GM23248 (cell line): Measurements from ENCODE around the gene TMEM248. TPM values are rescaled to one million over a fixed set of nuclear protein-coding genes. Genes with fewer than 3 reads are reported as not detected.

Source experiments
- DNase-seq: peaks from one replicate; pipeline ENCODE4 v3.0.0-alpha.2; 2015
- H2AFZ ChIP-seq: fragments of 200-600 bp; sonication (generic); 2 replicates; pipeline ENCODE4 v1.6.1; 2016; ENCODE audit warnings: antibody characterized with exemption
- H3F3A ChIP-seq: fragments of 200-600 bp; sonication (generic); 2 replicates; pipeline ENCODE4 v1.6.1; 2016; ENCODE audit warnings: mild to moderate bottlenecking, antibody characterized with exemption, mixed run types; ENCODE audit not compliant: insufficient read depth
- H3K27ac ChIP-seq: fragments of 200-600 bp; sonication (generic); 2 replicates; pipeline ENCODE4 v1.5.1; 2016; ENCODE audit warnings: mild to moderate bottlenecking
- H3K27me3 ChIP-seq: fragments of 200-600 bp; sonication (generic); replicated peaks from 2 replicates; pipeline ENCODE4 v1.6.1; 2016; ENCODE audit warnings: mild to moderate bottlenecking; ENCODE audit not compliant: insufficient read depth
- H3K36me3 ChIP-seq: fragments of 200-600 bp; sonication (generic); 2 replicates; pipeline ENCODE4 v1.6.1; 2016; ENCODE audit warnings: low read depth, mild to moderate bottlenecking
- H3K4me1 ChIP-seq: fragments of 200-600 bp; sonication (generic); 2 replicates; pipeline ENCODE4 v1.6.1; 2016; ENCODE audit warnings: mild to moderate bottlenecking; ENCODE audit not compliant: insufficient read depth
- H3K4me2 ChIP-seq: fragments of 200-600 bp; sonication (generic); one replicate; pipeline ENCODE4 v1.6.1; 2016; ENCODE audit warnings: mild to moderate bottlenecking; ENCODE audit not compliant: unreplicated experiment
- H3K4me3 ChIP-seq: fragments of 200-600 bp; sonication (generic); 2 replicates; pipeline ENCODE4 v1.5.1; 2016; ENCODE audit warnings: mild to moderate bottlenecking
- H3K79me2 ChIP-seq: fragments of 200-600 bp; sonication (generic); 2 replicates; pipeline ENCODE4 v1.6.1; 2016; ENCODE audit warnings: mild to moderate bottlenecking; ENCODE audit not compliant: insufficient read depth
- H3K9ac ChIP-seq: fragments of 200-600 bp; sonication (generic); 2 replicates; pipeline ENCODE4 v1.6.1; 2016; ENCODE audit warnings: mild to moderate bottlenecking
- H3K9me2 ChIP-seq: fragments of 200-600 bp; sonication (generic); 2 replicates; pipeline ENCODE4 v1.6.1; 2016; ENCODE audit warnings: mixed run types, mild to moderate bottlenecking, moderate library complexity; ENCODE audit not compliant: insufficient read depth
- H3K9me3 ChIP-seq: fragments of 200-600 bp; sonication (generic); one replicate; pipeline ENCODE4 v1.6.1; 2017; ENCODE audit warnings: low read depth
- H4K20me1 ChIP-seq: fragments of 200-600 bp; sonication (generic); 2 replicates; pipeline ENCODE4 v1.6.0; 2016; ENCODE audit not compliant: insufficient read depth
- EZH2 ChIP-seq: fragments of 200-600 bp; sonication (generic); IDR thresholded peaks from 2 replicates; pipeline ENCODE4 v1.6.1; 2018; ENCODE audit warnings: antibody characterized with exemption, mild to moderate bottlenecking; ENCODE audit not compliant: insufficient read depth, poor library complexity, severe bottlenecking
- EZH2phosphoT487 ChIP-seq: fragments of 200-600 bp; sonication (generic); IDR thresholded peaks from 2 replicates; pipeline ENCODE4 v1.6.1; 2018; ENCODE audit warnings: antibody characterized with exemption, moderate library complexity, mild to moderate bottlenecking, low read depth; ENCODE audit not compliant: insufficient read depth
- WGBS, 2 experiments: methylation state at CpG; one replicate each; pipeline ENCODE4 v1.1.6; 2015 to 2017; ENCODE audit warnings: low lambda C conversion rate in 2 of 2, low coverage in 1 of 2; ENCODE audit errors: missing lambda C conversion rate in 2 of 2; 5-methylcytosine and 5-hydroxymethylcytosine counted together
- in situ Hi-C: fragments of 300-500 bp; cut with MboI; formaldehyde crosslinking; loops from 2 replicates; pipeline ENCODE4 v1.15.0; 2020
- polyA plus RNA-seq: library from polyadenylated mRNA; unstranded; fragments of >200 nt; fragmentation: Nextera tagmentation; extraction: Ambion mirVana; gene quantifications from 2 replicates; pipeline ENCODE4 v1.2.1, GENCODE V29; 2016
- total RNA-seq: library from RNA; depleted of rRNA; stranded (reverse); fragments of >200 nt; shearing (Covaris generic); gene quantifications from 2 replicates; pipeline ENCODE4 v1.2.3, GENCODE V29; 2014

Gene TMEM248
- total and polyA plus RNA-seq, 2 experiments from 2014 or later, result 98.0 to 113 TPM

GRCh38 chr7:66894463-66895080, 26.5 kb upstream of the TMEM248 start:
- in situ Hi-C loops, result no loop called here
- DNase-seq, result peak; percentile 39
- WGBS, 2 experiments, result 60 to 68% methylated on average over 5 of the region's 5 CpGs

GRCh38 chr7:66896441-66896840, 24.6 kb upstream of the TMEM248 start:
- in situ Hi-C loops, result no loop called here
- Histone ChIP-seq H3K36me3 (no peaks in the 10 kb centered on the region), H3K9me2 (no peaks in the 10 kb centered on the region), H3K4me2 (no peak overlapping the region), H3K27ac (no peak overlapping the region), H3K79me2 (no peaks in the 10 kb centered on the region), H3K4me3 (no peak overlapping the region), H3K9ac (no peak overlapping the region), H3K4me1 (no peaks in the 10 kb centered on the region), H3K27me3 (no peaks in the 10 kb centered on the region), H3F3A (no peaks in the 10 kb centered on the region), H3K9me3 (no peaks in the 10 kb centered on the region), H2AFZ (no peak overlapping the region), H4K20me1 (no peaks in the 10 kb centered on the region)
- no peak for DNase-seq
- TF ChIP-seq EZH2, result no peak
- TF ChIP-seq EZH2phosphoT487, result no peak
- 81 to 91% methylated on average over 3 of the region's 3 CpGs for WGBS, 2 experiments

More at GRCh38 chr7:66894463-66895080, 26.5 kb upstream of the TMEM248 start:
- Histone ChIP-seq H3K27ac (no peak overlapping the region), H3K9ac (no peak overlapping the region), H3K9me2 (no peaks in the 10 kb centered on the region), H3K4me1 (no peaks in the 10 kb centered on the region), H3K4me2 (no peak overlapping the region), H2AFZ (no peak overlapping the region), H3K9me3 (no peaks in the 10 kb centered on the region), H3K79me2 (no peaks in the 10 kb centered on the region), H3K4me3 (no peak overlapping the region), H3K27me3 (no peaks in the 10 kb centered on the region), H3K36me3 (no peaks in the 10 kb centered on the region), H3F3A (no peaks in the 10 kb centered on the region), H4K20me1 (no peaks in the 10 kb centered on the region)
- no peak for TF ChIP-seq EZH2phosphoT487
- no peak for TF ChIP-seq EZH2

- no peak overlapping the region for H3K9ac ChIP-seq
- no peaks in the 10 kb centered on the region for H3K9me2 ChIP-seq
- WGBS, 2 experiments, result 83 to 91% methylated on average over 7 of the region's 7 CpGs
- no peak overlapping the region for H3K27ac ChIP-seq
- TF ChIP-seq EZH2 (no peak), EZH2phosphoT487 (no peak)
- no peak overlapping the region for H2AFZ ChIP-seq
- H3K79me2 ChIP-seq, result no peaks in the 10 kb centered on the region
- H3K4me2 ChIP-seq, result no peak overlapping the region
- H3F3A ChIP-seq, result no peaks in the 10 kb centered on the region
- H3K36me3 ChIP-seq, result no peaks in the 10 kb centered on the region
- H3K27me3 ChIP-seq, result no peaks in the 10 kb centered on the region
- H4K20me1 ChIP-seq, result no peaks in the 10 kb centered on the region
- no peak for DNase-seq
- H3K9me3 ChIP-seq, result no peaks in the 10 kb centered on the region
- no peaks in the 10 kb centered on the region for H3K4me1 ChIP-seq
- in situ Hi-C loops, result no loop called here
- H3K4me3 ChIP-seq, result no peak overlapping the region
Measured at GRCh38 chr7:66899552-66900280, 21.3 kb upstream of the TMEM248 start.

GRCh38 chr7:66901941-66902843, 18.8 kb upstream of the TMEM248 start:
- Histone ChIP-seq H3K27me3 (no peaks in the 10 kb centered on the region), H3K4me2 (no peak overlapping the region), H3K9me2 (no peaks in the 10 kb centered on the region), H3K79me2 (no peaks in the 10 kb centered on the region), H3K4me3 (no peak overlapping the region), H3K9me3 (no peaks in the 10 kb centered on the region), H2AFZ (no peak overlapping the region), H3K9ac (no peak overlapping the region), H3F3A (no peaks in the 10 kb centered on the region), H3K27ac (no peak overlapping the region), H4K20me1 (no peaks in the 10 kb centered on the region), H3K4me1 (no peaks in the 10 kb centered on the region), H3K36me3 (no peaks in the 10 kb centered on the region)
- TF ChIP-seq EZH2phosphoT487 (no peak), EZH2 (no peak)
- in situ Hi-C loops, result no loop called here
- DNase-seq, result no peak
- WGBS, 2 experiments, result 95% methylated on average over 40 to 47 of the region's 47 CpGs
